K562 (cell line): Measurements from ENCODE around the gene ARL4D. TPM values are rescaled to one million over a fixed set of nuclear protein-coding genes. Genes with fewer than 3 reads are reported as not detected.

Source experiments
- ATF7 ChIP-seq: fragments of 450-650 bp; IDR thresholded peaks from 2 replicates; pipeline ENCODE4 v1.7.1; 2014; ENCODE audit warnings: mild to moderate bottlenecking, moderate library complexity
- CBX1 ChIP-seq: sonication (generic); IDR thresholded peaks from 2 replicates; pipeline ENCODE4 v1.6.1; 2016; ENCODE audit warnings: antibody characterized with exemption, low read depth, mild to moderate bottlenecking
- FOXA3 ChIP-seq, 2 experiments: fragments of 450-650 bp in 1 of 2; sonication (generic) in 1 of 2; formaldehyde crosslinking; IDR thresholded peaks in 1 of 2; conservative IDR thresholded peaks in 1 of 2; 2 replicates each; pipeline versions ENCODE4 v1.4.0 to v1.8.0; 2020 to 2022; ENCODE audit warnings: mild to moderate bottlenecking in 2 of 2, missing genetic modification reagents in 1 of 2
- HCFC1 ChIP-seq: IDR thresholded peaks from 2 replicates; pipeline ENCODE4 v1.6.1; 2012; ENCODE audit warnings: low read depth, low read length, improper control_type of control experiment
- HDAC1 ChIP-seq, 2 experiments: fragments of 450-650 bp; IDR thresholded peaks; 2 replicates each; pipeline ENCODE4 v1.6.1; 2016 to 2017; ENCODE audit warnings: inconsistent platforms in 1 of 2, mild to moderate bottlenecking in 1 of 2, moderate library complexity in 1 of 2
- HES1 ChIP-seq: fragments of 450-650 bp; IDR thresholded peaks from 2 replicates; pipeline ENCODE4 v1.6.1; 2016; ENCODE audit warnings: low read depth, mild to moderate bottlenecking, moderate library complexity
- KDM5B ChIP-seq: fragments of 200-600 bp; sonication (generic); IDR thresholded peaks from 2 replicates; pipeline ENCODE4 v1.6.1; 2012; ENCODE audit warnings: low read depth, mild to moderate bottlenecking, moderate library complexity, low read length, control low read depth, inconsistent platforms; ENCODE audit not compliant: insufficient replicate concordance
- KHSRP ChIP-seq: fragments of 450-650 bp; IDR thresholded peaks from 2 replicates; pipeline ENCODE4 v1.6.1; 2017
- NR2C2 ChIP-seq, 2 experiments: fragments of 200-800 bp in 1 of 2; sonication (Bioruptor generic) in 1 of 2; sonication (generic) in 1 of 2; formaldehyde crosslinking in 1 of 2; IDR thresholded peaks; 2 replicates each; pipeline versions ENCODE4 v1.6.1 to v1.8.0; 2016 to 2022; ENCODE audit warnings: mild to moderate bottlenecking in 1 of 2, missing compliant biosample characterization in 1 of 2, missing genetic modification characterization in 1 of 2, missing genetic modification reagents in 1 of 2
- ZBTB26 ChIP-seq: fragments of 450-650 bp; formaldehyde crosslinking; IDR thresholded peaks from 2 replicates; pipeline ENCODE4 v1.4.0; 2022; ENCODE audit warnings: missing genetic modification characterization
- ZC3H11A ChIP-seq: IDR thresholded peaks from 2 replicates; pipeline ENCODE4 v1.6.1; 2012; ENCODE audit warnings: low read depth, low read length, improper control_type of control experiment
- ZNF318 ChIP-seq, 2 experiments: fragments of 450-650 bp; IDR thresholded peaks; 2 replicates each; pipeline ENCODE4 v1.6.1; 2016; ENCODE audit warnings: mild to moderate bottlenecking in 2 of 2, borderline replicate concordance in 1 of 2, low read depth in 1 of 2, moderate library complexity in 1 of 2
- ZNF445 ChIP-seq: fragments of 250-450 bp; sonication (Bioruptor Pico); IDR thresholded peaks from 2 replicates; pipeline ENCODE4 v1.4.0; 2020; ENCODE audit warnings: low read depth, mild to moderate bottlenecking, moderate library complexity
- ZNF507 ChIP-seq: conservative IDR thresholded peaks from 2 replicates; pipeline ENCODE4 v1.6.1; 2017; ENCODE audit warnings: missing genetic modification characterization, missing compliant biosample characterization
- ZNF57 ChIP-seq: fragments of 450-650 bp; formaldehyde crosslinking; IDR thresholded peaks from 2 replicates; pipeline ENCODE4 v1.4.0; 2020; ENCODE audit warnings: mild to moderate bottlenecking, moderate library complexity
- ZNF584 ChIP-seq: fragments of 200-800 bp; sonication (Bioruptor generic); IDR thresholded peaks from 2 replicates; pipeline ENCODE4 v1.6.1; 2016; ENCODE audit warnings: low read depth, mild to moderate bottlenecking, missing genetic modification characterization, missing compliant biosample characterization
- polyA plus RNA-seq, 8 experiments: library from polyadenylated mRNA; depleted of rRNA in 4 of 8; stranded (reverse) in 5 of 8; unstranded in 3 of 8; fragments of >200 nt; fragmentation: Nextera tagmentation in 2 of 8; fragmentation: Illumina TruSeq in 1 of 8; extraction: Ambion mirVana in 2 of 8; extraction: Trizol in 1 of 8; gene quantifications; 2 replicates each; pipeline versions ENCODE4 v1.2.1 to v1.2.3, GENCODE V29; 2011 to 2014; ENCODE audit warnings: inconsistent platforms in 1 of 8, missing spikeins in 1 of 8
- total RNA-seq, 7 experiments: library from RNA; depleted of rRNA in 6 of 7; stranded (reverse); fragments of >200 nt in 6 of 7; fragmentation: Illumina TruSeq in 2 of 7; extraction: Trizol in 2 of 7; gene quantifications; 2 replicates each; pipeline versions ENCODE4 v1.2.1 to v1.2.3, GENCODE V29; 2011 to 2021; ENCODE audit warnings: low replicate concordance in 1 of 7

Gene ARL4D
- total and polyA plus RNA-seq, 9 of the 15 experiments (the other 6 are each of a cell fraction or from before 2014, with no cell fraction given), result 0.07 to 0.53 (median 0.28) TPM; not detected in 1

- TF ChIP-seq HDAC1 (IDR thresholded peaks at IDR 0.05) (peak in 1 of 2 experiments; percentile 12; a peak in 1 of 4 replicates), NR2C2 (CRISPR knock-in tag; IDR thresholded peaks at IDR 0.05) (no peak), NR2C2 (tag; IDR thresholded peaks at IDR 0.05) (no peak), FOXA3 (CRISPR knock-in tag; conservative IDR thresholded peaks at IDR 0.05 in 1 of 2, IDR thresholded peaks at IDR 0.05 in 1 of 2) (0 out of 4 replicates have a peak, but pooled peaks of 1 of the 2 experiments have one; percentile 32), HCFC1 (peak; percentile 28), ZC3H11A (no peak), ZNF584 (CRISPR knock-in tag) (peak; percentile 21; the same call in 1 of the 2 replicates), KDM5B (peak; percentile 94), ATF7 (peak; percentile 66; the same call in 1 of the 2 replicates), ZNF318 (IDR thresholded peaks at IDR 0.05; ENCODE audit: borderline replicate concordance in 1 of 2, low read depth in 1 of 2) (peak in 1 of 2 experiments; percentile 90; a peak in 2 of 4 replicates), ZNF445 (peak; percentile 71; the same call in 1 of the 2 replicates), CBX1 (peak; percentile 99), KHSRP (0 out of 2 replicates have a peak, but pooled peaks have one; percentile 62), ZNF57 (CRISPR knock-in tag) (no peak), HES1 (no peak), ZBTB26 (CRISPR knock-in tag) (peak; percentile 99), ZNF507 (tag) (no peak)
Observed at GRCh38 chr17:43367737-43368242, 31.0 kb upstream of the ARL4D start (continued).
